H1 (cell line): Measurements from ENCODE around the gene OR10X1. TPM values are rescaled to one million over a fixed set of nuclear protein-coding genes. Genes with fewer than 3 reads are reported as not detected.

Source experiments
- CTBP2 ChIP-seq: IDR thresholded peaks from 2 replicates; pipeline ENCODE4 v1.7.0; 2011; ENCODE audit warnings: borderline replicate concordance, mild to moderate bottlenecking, moderate library complexity, mixed read lengths, low read length; ENCODE audit not compliant: insufficient read depth, insufficient read length
- SIRT6 ChIP-seq: IDR thresholded peaks from one replicate; pipeline ENCODE4 v1.7.1; 2012; ENCODE audit warnings: low read length, inconsistent platforms
- TAF1 ChIP-seq: IDR thresholded peaks from 2 replicates; pipeline ENCODE4 v1.6.1; 2011; ENCODE audit warnings: mild to moderate bottlenecking, low read depth, low read length
- TEAD4 ChIP-seq: IDR thresholded peaks from 2 replicates; pipeline ENCODE4 v1.6.1; 2012; ENCODE audit warnings: low read depth, low read length, inconsistent platforms, mixed read lengths
- polyA plus RNA-seq, 7 experiments: library from polyadenylated mRNA; depleted of rRNA in 3 of 7; stranded (reverse) in 5 of 7; unstranded in 2 of 7; fragments of >200 nt in 5 of 7; fragments of 200-250 nt in 2 of 7; gene quantifications; 1 replicate in 5 of 7; 2 replicates in 1 of 7; 4 replicates in 1 of 7; pipeline versions ENCODE4 v1.2.1 to v1.2.3, GENCODE V29; 2011 to 2013; ENCODE audit warnings: missing spikeins in 2 of 7, mixed read lengths in 2 of 7
- total RNA-seq: library from RNA; stranded (reverse); fragmentation: NEBNext Ultra II Directional; extraction: Animal tissue kit (Norgen Biotek cat#: 25700); gene quantifications from 2 replicates; pipeline ENCODE4 v1.2.1, GENCODE V29; 2021
- TF ChIP-seq, protein P1 (sequence below): fragments of 300-600 bp; sonication (generic); IDR thresholded peaks from 2 replicates; pipeline ENCODE4 v1.7.1; 2012; ENCODE audit warnings: low read length, moderate library complexity, mild to moderate bottlenecking, inconsistent platforms; ENCODE audit not compliant: insufficient replicate concordance

Gene OR10X1
- total and polyA plus RNA-seq, 2 of the 8 experiments (the other 6 are each of a cell fraction or from before 2014, with no cell fraction given), result not detected

DNA sequence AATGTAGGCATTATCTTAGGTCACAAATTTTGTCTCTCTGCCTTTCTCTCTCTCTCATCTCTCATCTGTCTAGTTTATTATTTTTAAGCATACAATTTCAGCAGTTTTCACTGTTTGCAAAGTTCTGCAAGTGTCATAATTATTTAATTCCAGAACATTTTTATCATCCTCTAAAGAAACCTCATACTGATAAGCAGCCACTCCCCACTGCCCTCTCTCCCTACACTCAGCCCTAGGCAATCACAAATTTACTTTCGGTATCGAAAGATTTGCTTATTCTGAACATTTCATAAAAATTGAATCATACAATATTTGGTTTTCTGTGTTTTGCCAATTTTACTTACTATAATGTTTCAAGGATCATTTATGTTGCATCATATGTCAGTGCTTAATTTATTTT, 42.1 kb downstream of the OR10X1 start (continued):
- TF ChIP-seq, protein P1, sequence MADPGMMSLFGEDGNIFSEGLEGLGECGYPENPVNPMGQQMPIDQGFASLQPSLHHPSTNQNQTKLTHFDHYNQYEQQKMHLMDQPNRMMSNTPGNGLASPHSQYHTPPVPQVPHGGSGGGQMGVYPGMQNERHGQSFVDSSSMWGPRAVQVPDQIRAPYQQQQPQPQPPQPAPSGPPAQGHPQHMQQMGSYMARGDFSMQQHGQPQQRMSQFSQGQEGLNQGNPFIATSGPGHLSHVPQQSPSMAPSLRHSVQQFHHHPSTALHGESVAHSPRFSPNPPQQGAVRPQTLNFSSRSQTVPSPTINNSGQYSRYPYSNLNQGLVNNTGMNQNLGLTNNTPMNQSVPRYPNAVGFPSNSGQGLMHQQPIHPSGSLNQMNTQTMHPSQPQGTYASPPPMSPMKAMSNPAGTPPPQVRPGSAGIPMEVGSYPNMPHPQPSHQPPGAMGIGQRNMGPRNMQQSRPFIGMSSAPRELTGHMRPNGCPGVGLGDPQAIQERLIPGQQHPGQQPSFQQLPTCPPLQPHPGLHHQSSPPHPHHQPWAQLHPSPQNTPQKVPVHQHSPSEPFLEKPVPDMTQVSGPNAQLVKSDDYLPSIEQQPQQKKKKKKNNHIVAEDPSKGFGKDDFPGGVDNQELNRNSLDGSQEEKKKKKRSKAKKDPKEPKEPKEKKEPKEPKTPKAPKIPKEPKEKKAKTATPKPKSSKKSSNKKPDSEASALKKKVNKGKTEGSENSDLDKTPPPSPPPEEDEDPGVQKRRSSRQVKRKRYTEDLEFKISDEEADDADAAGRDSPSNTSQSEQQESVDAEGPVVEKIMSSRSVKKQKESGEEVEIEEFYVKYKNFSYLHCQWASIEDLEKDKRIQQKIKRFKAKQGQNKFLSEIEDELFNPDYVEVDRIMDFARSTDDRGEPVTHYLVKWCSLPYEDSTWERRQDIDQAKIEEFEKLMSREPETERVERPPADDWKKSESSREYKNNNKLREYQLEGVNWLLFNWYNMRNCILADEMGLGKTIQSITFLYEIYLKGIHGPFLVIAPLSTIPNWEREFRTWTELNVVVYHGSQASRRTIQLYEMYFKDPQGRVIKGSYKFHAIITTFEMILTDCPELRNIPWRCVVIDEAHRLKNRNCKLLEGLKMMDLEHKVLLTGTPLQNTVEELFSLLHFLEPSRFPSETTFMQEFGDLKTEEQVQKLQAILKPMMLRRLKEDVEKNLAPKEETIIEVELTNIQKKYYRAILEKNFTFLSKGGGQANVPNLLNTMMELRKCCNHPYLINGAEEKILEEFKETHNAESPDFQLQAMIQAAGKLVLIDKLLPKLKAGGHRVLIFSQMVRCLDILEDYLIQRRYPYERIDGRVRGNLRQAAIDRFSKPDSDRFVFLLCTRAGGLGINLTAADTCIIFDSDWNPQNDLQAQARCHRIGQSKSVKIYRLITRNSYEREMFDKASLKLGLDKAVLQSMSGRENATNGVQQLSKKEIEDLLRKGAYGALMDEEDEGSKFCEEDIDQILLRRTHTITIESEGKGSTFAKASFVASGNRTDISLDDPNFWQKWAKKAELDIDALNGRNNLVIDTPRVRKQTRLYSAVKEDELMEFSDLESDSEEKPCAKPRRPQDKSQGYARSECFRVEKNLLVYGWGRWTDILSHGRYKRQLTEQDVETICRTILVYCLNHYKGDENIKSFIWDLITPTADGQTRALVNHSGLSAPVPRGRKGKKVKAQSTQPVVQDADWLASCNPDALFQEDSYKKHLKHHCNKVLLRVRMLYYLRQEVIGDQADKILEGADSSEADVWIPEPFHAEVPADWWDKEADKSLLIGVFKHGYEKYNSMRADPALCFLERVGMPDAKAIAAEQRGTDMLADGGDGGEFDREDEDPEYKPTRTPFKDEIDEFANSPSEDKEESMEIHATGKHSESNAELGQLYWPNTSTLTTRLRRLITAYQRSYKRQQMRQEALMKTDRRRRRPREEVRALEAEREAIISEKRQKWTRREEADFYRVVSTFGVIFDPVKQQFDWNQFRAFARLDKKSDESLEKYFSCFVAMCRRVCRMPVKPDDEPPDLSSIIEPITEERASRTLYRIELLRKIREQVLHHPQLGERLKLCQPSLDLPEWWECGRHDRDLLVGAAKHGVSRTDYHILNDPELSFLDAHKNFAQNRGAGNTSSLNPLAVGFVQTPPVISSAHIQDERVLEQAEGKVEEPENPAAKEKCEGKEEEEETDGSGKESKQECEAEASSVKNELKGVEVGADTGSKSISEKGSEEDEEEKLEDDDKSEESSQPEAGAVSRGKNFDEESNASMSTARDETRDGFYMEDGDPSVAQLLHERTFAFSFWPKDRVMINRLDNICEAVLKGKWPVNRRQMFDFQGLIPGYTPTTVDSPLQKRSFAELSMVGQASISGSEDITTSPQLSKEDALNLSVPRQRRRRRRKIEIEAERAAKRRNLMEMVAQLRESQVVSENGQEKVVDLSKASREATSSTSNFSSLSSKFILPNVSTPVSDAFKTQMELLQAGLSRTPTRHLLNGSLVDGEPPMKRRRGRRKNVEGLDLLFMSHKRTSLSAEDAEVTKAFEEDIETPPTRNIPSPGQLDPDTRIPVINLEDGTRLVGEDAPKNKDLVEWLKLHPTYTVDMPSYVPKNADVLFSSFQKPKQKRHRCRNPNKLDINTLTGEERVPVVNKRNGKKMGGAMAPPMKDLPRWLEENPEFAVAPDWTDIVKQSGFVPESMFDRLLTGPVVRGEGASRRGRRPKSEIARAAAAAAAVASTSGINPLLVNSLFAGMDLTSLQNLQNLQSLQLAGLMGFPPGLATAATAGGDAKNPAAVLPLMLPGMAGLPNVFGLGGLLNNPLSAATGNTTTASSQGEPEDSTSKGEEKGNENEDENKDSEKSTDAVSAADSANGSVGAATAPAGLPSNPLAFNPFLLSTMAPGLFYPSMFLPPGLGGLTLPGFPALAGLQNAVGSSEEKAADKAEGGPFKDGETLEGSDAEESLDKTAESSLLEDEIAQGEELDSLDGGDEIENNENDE, result no peak
- TF ChIP-seq CTBP2 (no peak), TAF1 (no peak), SIRT6 (no peak), TEAD4 (no peak)
